CD4-positive, alpha-beta T cell (primary cell): ENCODE measurements around the gene HECW1. TPM values are rescaled to one million over a fixed set of nuclear protein-coding genes. Genes with fewer than 3 reads are reported as not detected.

Source experiments
- ATAC-seq: fragments of 200-7000 bp; cut with Tn5 transposase; one replicate; pipeline ENCODE4 v1.10.0; 2022; ENCODE audit warnings: mild to moderate bottlenecking; ENCODE audit not compliant: poor library complexity
- CTCF ChIA-PET: fragments of 350-600 bp; sonication (Branson Sonifier 250); formaldehyde crosslinking; loops from one replicate; lab custom pipeline; 2021; ENCODE audit warnings: antibody characterized with exemption, inconsistent platforms; lab: Charles Lee
- POLR2A ChIA-PET: fragments of 350-600 bp; sonication (Branson Sonifier 250); formaldehyde crosslinking; loops from one replicate; lab custom pipeline; 2021; ENCODE audit warnings: antibody characterized with exemption, inconsistent platforms; lab: Charles Lee
- DNase-seq, 14 experiments: peaks; one replicate each; pipeline ENCODE4 v3.0.0-alpha.2; 2013 to 2020; ENCODE audit warnings: mixed read lengths in 2 of 14
- H3K27ac ChIP-seq, 2 donors: one replicate each; pipeline versions ENCODE4 v1.5.1 to v1.7.0; 2013; ENCODE audit warnings: low read length in 2 of 2, low read depth in 1 of 2, mild to moderate bottlenecking in 1 of 2
- H3K27me3 ChIP-seq, 2 experiments: 1 replicate in 1 of 2; 2 replicates in 1 of 2; pipeline versions ENCODE4 v1.6.1 to v1.7.0; 2013; ENCODE audit warnings: low read length in 2 of 2, control low read depth in 1 of 2, mild to moderate bottlenecking in 1 of 2, moderate library complexity in 1 of 2; ENCODE audit not compliant: insufficient read depth in 2 of 2, control insufficient read depth in 1 of 2
- H3K36me3 ChIP-seq: one replicate; pipeline ENCODE4 v1.6.1; 2013; ENCODE audit warnings: low read length, control low read depth; ENCODE audit not compliant: insufficient read depth
- H3K4me1 ChIP-seq: one replicate; pipeline ENCODE4 v1.6.1; 2013; ENCODE audit warnings: low read length, control low read depth; ENCODE audit not compliant: insufficient read depth
- H3K4me3 ChIP-seq: one replicate; pipeline ENCODE4 v1.5.1; 2013; ENCODE audit warnings: mild to moderate bottlenecking, low read length, moderate library complexity
- H3K9me3 ChIP-seq, 2 experiments: 1 replicate in 1 of 2; 2 replicates in 1 of 2; pipeline versions ENCODE4 v1.6.1 to v1.7.0; 2013; ENCODE audit warnings: low read length in 2 of 2, mild to moderate bottlenecking in 2 of 2, control low read depth in 1 of 2, moderate library complexity in 1 of 2; ENCODE audit not compliant: control insufficient read depth in 1 of 2, insufficient read depth in 1 of 2
- H3K27ac Mint-ChIP-seq: one replicate; pipeline ENCODE4 v1.8.0; 2020; ENCODE audit warnings: mixed read lengths
- H3K27me3 Mint-ChIP-seq: one replicate; pipeline ENCODE4 v1.8.0; 2021; ENCODE audit warnings: mixed read lengths
- H3K36me3 Mint-ChIP-seq: one replicate; pipeline ENCODE4 v1.8.0; 2021; ENCODE audit warnings: low read depth, mixed read lengths
- H3K4me1 Mint-ChIP-seq: one replicate; pipeline ENCODE4 v1.8.0; 2021; ENCODE audit warnings: low read depth, mixed read lengths
- H3K4me3 Mint-ChIP-seq: one replicate; pipeline ENCODE4 v1.8.0; 2020; ENCODE audit warnings: mild to moderate bottlenecking, mixed read lengths
- H3K9me3 Mint-ChIP-seq: one replicate; pipeline ENCODE4 v1.8.0; 2020; ENCODE audit warnings: mixed read lengths
- intact Hi-C, 2 experiments: fragments of 100-400 bp; cut with DNase I in 1 of 2; cut with micrococcal nuclease in 1 of 2; formaldehyde crosslinking; loops; one replicate each; pipeline versions ENCODE4 v1.15.1 to v1.9.0; 2023 to 2025; cut with DNase I, micrococcal nuclease
- total RNA-seq, 174 experiments: library from RNA in 2 of 174; stranded (reverse) in 2 of 174; gene quantifications; one replicate each; pipeline ENCODE4 v1.2.3 and lab custom pipeline; 2021 to 2026
- TF ChIP-seq, protein P1 (sequence below): fragments of 200-600 bp; IDR thresholded peaks from one replicate; pipeline ENCODE4 v1.8.0; 2022; ENCODE audit warnings: antibody characterized with exemption, mild to moderate bottlenecking

The HECW1 gene
- total RNA-seq, 2 experiments from 2014 or later: not detected

DNA sequence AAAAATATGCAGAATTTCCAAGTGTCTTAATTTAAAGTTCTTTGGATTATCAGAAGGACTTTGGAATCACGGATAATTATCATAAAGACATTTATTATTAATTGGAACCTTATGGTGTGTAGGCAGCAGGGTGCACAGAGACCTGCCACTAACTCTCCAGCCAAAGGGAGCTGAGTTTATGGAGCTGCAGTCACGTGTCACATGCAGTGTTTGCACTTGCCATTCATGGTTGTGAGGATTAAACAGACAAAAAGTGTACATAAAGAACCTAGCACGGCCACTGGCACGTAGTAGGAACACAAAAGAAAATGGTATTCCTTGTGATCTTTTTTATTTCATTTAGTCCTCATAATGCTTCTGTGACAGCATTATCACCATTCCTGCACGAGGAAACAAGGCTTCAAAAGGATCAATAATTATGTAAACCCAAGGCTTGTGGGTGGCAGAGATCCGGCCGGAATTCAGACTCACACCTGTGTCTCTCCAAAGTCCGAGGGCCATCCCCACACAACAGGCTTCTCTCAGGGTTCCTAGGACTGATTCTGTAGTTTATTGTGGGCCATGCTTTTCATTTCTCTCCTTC lies 326.5 kb downstream of the HECW1 start:
- TF ChIP-seq, protein P1, sequence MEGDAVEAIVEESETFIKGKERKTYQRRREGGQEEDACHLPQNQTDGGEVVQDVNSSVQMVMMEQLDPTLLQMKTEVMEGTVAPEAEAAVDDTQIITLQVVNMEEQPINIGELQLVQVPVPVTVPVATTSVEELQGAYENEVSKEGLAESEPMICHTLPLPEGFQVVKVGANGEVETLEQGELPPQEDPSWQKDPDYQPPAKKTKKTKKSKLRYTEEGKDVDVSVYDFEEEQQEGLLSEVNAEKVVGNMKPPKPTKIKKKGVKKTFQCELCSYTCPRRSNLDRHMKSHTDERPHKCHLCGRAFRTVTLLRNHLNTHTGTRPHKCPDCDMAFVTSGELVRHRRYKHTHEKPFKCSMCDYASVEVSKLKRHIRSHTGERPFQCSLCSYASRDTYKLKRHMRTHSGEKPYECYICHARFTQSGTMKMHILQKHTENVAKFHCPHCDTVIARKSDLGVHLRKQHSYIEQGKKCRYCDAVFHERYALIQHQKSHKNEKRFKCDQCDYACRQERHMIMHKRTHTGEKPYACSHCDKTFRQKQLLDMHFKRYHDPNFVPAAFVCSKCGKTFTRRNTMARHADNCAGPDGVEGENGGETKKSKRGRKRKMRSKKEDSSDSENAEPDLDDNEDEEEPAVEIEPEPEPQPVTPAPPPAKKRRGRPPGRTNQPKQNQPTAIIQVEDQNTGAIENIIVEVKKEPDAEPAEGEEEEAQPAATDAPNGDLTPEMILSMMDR: no peak
- Mint-ChIP-seq H3K4me1 (no peaks in the 10 kb centered on the region), H3K36me3 (no peaks in the 10 kb centered on the region), H3K4me3 (no peak overlapping the region), H3K27ac (no peak overlapping the region), H3K9me3 (no peaks in the 10 kb centered on the region), H3K27me3 (peaks cover 7% of the 10 kb centered on the region)
- Histone ChIP-seq H3K4me1 (no peaks in the 10 kb centered on the region), H3K27me3 (no peaks in the 10 kb centered on the region), H3K4me3 (no peak overlapping the region), H3K9me3 (no peaks in the 10 kb centered on the region), H3K36me3 (no peaks in the 10 kb centered on the region), H3K27ac (no peak overlapping the region)
- ChIA-PET POLR2A (no interaction called here), CTCF (interaction anchor here (1.1 kb wide), 2 partner anchors 15 to 17 kb away, joined by 3 to 4 read pairs; no protein-coding TSS in a partner anchor)
- DNase-seq (no peak), ATAC-seq (no peak)
- intact Hi-C loops: no loop called here

DNA sequence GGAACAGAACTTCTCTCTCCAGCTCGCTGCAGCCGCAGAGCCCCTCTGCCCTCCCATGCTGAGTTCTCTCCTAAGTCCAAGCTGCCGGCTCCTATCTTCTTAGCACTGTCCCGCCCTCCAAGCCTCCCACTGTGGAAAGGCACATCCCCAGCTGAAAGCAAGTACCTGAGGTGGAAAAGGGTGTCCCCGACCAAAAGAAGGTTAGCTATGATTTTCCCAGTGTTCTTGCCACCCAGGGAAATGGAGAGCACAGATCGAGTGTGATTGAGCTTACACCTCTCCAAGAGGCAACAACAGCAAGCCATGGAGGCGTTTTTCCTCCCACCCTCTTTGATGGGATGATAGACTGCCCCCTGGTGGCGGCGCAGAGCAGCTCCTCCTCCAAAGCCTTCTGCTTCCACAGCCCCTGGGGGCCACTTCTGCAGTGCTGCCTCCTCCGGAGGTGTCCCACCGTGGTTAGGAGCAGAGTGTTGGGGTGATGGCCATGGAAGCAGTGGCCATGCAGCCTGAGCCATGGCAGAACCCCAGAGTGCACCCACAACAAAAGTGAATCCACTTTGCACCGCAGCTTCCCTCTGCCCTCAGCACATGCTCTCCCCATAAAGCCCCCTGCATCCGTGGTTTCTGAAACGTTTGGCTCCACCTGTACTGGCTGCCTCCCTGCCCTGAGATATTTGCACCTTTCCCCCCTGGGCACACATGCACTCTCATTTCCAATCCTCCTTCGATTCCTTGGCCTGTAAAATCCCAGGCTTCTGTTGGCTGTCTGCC lies 327.4 kb downstream of the HECW1 start:
- ChIA-PET POLR2A (no interaction called here), CTCF (interaction anchor here (0.5 to 1.3 kb wide), 6 partner anchors 14 to 1680 kb away, joined by 3 to 4 read pairs (median 3); no protein-coding TSS in a partner anchor)
- intact Hi-C loops: no loop called here
- no peak overlapping the region for H3K27ac Mint-ChIP-seq
- no peaks in the 10 kb centered on the region for H3K4me1 Mint-ChIP-seq
- H3K27me3 Mint-ChIP-seq: peaks cover 7% of the 10 kb centered on the region
- Histone ChIP-seq H3K27ac (no peak overlapping the region), H3K36me3 (no peaks in the 10 kb centered on the region), H3K4me3 (no peak overlapping the region), H3K9me3 (peaks cover 0 to 4% of the 10 kb centered on the region in 2 experiments), H3K4me1 (no peaks in the 10 kb centered on the region), H3K27me3 (no peaks in the 10 kb centered on the region)
- DNase-seq: peak; percentile 10 to 73 (median 30)
- no peak overlapping the region for H3K4me3 Mint-ChIP-seq
- ATAC-seq: no peak
- H3K9me3 Mint-ChIP-seq: no peaks in the 10 kb centered on the region
- TF ChIP-seq, protein P1: peak; percentile 63
- H3K36me3 Mint-ChIP-seq: no peaks in the 10 kb centered on the region

DNA sequence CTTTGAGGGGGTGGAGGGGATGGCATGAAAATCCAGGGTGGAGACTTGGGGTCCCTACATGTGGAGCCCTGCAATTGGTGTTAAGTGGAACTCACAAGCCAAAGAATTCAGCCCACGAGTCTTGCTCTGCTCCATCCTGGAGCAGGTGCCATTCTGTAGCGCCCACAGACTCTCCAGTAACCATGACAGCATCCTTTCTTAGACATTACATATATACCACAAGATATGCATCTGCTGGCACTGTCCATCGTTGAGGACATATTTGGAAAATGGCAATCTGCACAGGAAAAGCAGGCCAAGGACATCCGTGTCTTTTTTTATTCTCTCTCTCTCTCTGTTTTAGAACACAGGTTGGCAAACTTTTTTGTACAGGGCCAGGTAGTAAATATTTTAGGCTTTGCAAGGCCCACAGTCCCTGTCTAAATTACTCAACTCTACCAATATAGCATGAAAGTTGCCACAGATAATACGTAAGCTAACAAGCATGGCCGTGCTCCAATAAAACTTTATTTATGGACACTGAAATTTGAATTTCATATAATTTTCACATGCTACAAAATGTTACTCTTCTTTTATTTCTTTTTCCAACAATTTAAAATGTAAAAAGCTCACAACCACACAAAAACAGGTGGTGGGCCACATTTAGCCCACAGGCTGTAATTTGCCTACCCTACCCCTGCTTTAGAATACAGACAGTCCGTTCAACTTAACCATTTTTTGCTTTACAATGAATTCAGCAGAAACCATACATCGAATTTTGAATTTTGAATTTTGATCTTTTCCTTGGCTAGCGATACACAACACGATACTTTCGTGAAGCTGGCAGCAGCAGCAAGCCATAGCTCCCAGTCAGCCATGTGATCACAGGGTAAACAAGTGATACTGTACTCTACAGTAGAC lies 329.0 kb downstream of the HECW1 start:
- ChIA-PET POLR2A (no interaction called here), CTCF (interaction anchor here (1.3 kb wide), 1 partner anchor 96 kb away, joined by 3 read pairs; no protein-coding TSS in a partner anchor)
- ATAC-seq: no peak
- H3K4me3 ChIP-seq: no peak overlapping the region
- Mint-ChIP-seq H3K4me1 (no peaks in the 10 kb centered on the region), H3K4me3 (no peak overlapping the region), H3K27ac (no peak overlapping the region), H3K27me3 (peaks cover 16% of the 10 kb centered on the region), H3K9me3 (no peaks in the 10 kb centered on the region), H3K36me3 (no peaks in the 10 kb centered on the region)
- no peaks in the 10 kb centered on the region for H3K36me3 ChIP-seq
- H3K4me1 ChIP-seq: no peaks in the 10 kb centered on the region
- peaks cover 0 to 10% of the 10 kb centered on the region in 2 experiments for H3K9me3 ChIP-seq
- no peak overlapping the region for H3K27ac ChIP-seq
- DNase-seq: no peak
- TF ChIP-seq, protein P1: no peak
- intact Hi-C loops: no loop called here
- H3K27me3 ChIP-seq: no peaks in the 10 kb centered on the region
